ENCODE data around the gene NUDT16. TPM values are rescaled to one million over a fixed set of nuclear protein-coding genes. Genes with fewer than 3 reads are reported as not detected.

Gene NUDT16
- 17.6 and 19.1 TPM in 2 replicates for total RNA-seq
- 6.2 TPM for total RNA-seq (2013)
- polyA plus RNA-seq = 5.1 and 5.6 TPM in 2 replicates
- polyA minus RNA-seq = 6.8 and 7.3 TPM in 2 replicates

DNA sequence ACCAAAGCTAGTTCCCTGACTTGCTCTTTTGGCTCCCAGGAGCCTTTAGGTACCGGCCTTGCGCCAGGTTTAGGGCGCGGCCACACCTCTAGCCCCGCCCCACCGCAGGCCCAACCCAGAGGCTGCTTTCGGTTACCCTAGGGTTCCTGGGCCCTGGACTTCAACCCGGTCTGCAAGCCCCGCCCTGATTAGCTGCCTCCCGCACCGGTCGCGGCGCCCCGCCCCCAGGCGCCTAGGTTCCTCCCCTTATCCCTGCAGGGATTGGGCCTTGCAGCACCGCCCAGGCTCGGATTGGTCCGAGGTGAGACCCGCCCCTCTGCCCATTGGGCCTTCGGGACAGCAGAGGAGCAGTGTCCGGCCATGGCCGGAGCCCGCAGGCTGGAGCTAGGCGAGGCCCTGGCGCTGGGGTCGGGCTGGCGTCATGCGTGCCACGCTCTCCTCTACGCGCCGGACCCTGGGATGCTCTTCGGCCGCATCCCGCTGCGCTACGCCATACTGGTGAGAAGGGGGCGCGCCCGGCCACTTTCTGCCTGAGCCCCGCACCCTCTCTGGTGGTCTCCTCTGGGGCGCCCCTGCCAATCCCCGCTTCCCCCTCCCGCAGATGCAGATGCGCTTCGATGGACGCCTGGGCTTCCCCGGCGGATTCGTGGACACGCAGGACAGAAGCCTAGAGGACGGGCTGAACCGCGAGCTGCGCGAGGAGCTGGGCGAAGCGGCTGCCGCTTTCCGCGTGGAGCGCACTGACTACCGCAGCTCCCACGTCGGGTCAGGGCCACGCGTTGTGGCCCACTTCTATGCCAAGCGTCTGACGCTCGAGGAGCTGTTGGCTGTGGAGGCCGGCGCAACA lies at the start of gene NUDT16:
NUDT16 (plus strand) TSS at position 330 of the 847 bp plus-strand sequence; CDS start at position 361, 31 bp downstream.
- WGBS (ENCODE audit: insufficient coverage) = under 1% methylated on average over 73 of the region's 73 CpGs
- no peaks in the 10 kb centered on the region for H3K9me3 ChIP-seq (ENCODE audit: control extremely low read depth in 1 of 3, control insufficient read depth in 2 of 3, insufficient read depth in 1 of 3, low read length in 2 of 3)
- POLR2A ChIA-PET = interaction anchor here (0.8 kb wide), 2 partner anchors 18 to 355 kb away, joined by 3 to 4 read pairs; partner anchors contain the start of genes ASTE1 and NEK11
- peak within 1 kb of the TSS; percentile 65 to 99 (median 92) for H3K4me3 ChIP-seq (ENCODE audit: control extremely low read depth in 1 of 5, extremely low read depth in 1 of 5, insufficient read depth in 1 of 5, low read depth in 2 of 5, low read length in 4 of 5)
- H3K4me1 Mint-ChIP-seq = peaks cover 26% of the 10 kb centered on the region
- peak within 1 kb of the TSS; percentile 98 for H3K4me3 Mint-ChIP-seq
- peak; percentile 98 for ATAC-seq (ENCODE audit: low read depth)
- no peaks in the 10 kb centered on the region for H3K27me3 ChIP-seq (replicated peaks in 1 of 4; ENCODE audit: control extremely low read depth in 1 of 4, control insufficient read depth in 3 of 4, insufficient read depth in 4 of 4, low read length in 3 of 4)
- CTCF ChIA-PET = no interaction called here
- peaks cover 19% of the 10 kb centered on the region for H3K79me2 ChIP-seq (ENCODE audit: control insufficient read depth, insufficient read depth, low read length)
- no peaks in the 10 kb centered on the region for H4K20me1 ChIP-seq (ENCODE audit: control insufficient read depth, insufficient read depth, low read length, poor library complexity, severe bottlenecking)
- H3K27ac ChIP-seq (ENCODE audit: low read length in 2 of 2) = peak within 1 kb of the TSS; percentile 57 to 59
- H2AFZ ChIP-seq (ENCODE audit: insufficient read depth, low read depth, low read length, poor library complexity, severe bottlenecking) = peak within 1 kb of the TSS; percentile 99
- peak within 1 kb of the TSS; percentile 96 for H3K27ac Mint-ChIP-seq
- peak within 1 kb of the TSS; percentile 91 for H3K9ac ChIP-seq (ENCODE audit: low read length)
- H3K36me3 ChIP-seq (replicated peaks in 1 of 2; ENCODE audit: control extremely low read depth in 1 of 2, control insufficient read depth in 1 of 2, extremely low read depth in 1 of 2, insufficient read depth in 2 of 2, low read length in 1 of 2) = peaks cover 0 to 11% of the 10 kb centered on the region in 2 experiments
- DNase-seq = peak; percentile 97
- peak within 1 kb of the TSS; percentile 85 for H3K4me2 ChIP-seq (replicated peaks; ENCODE audit: low read depth, low read length, poor library complexity, severe bottlenecking)
- no peaks in the 10 kb centered on the region for H3K9me3 Mint-ChIP-seq (ENCODE audit: insufficient read depth)
- H3K27me3 Mint-ChIP-seq = no peaks in the 10 kb centered on the region
- peaks cover 17 to 26% of the 10 kb centered on the region in 2 donors for H3K4me1 ChIP-seq (ENCODE audit: control insufficient read depth in 2 of 2, insufficient read depth in 2 of 2, low read length in 2 of 2)
- intact Hi-C loops (cut with micrococcal nuclease) = loop anchor here (1.0 to 2.0 kb wide), 5 partner anchors 121 to 1035 kb away; partner anchors contain the start of genes ASTE1, DNAJC13, MRPL3 and NEK11
- TF ChIP-seq, protein P1, sequence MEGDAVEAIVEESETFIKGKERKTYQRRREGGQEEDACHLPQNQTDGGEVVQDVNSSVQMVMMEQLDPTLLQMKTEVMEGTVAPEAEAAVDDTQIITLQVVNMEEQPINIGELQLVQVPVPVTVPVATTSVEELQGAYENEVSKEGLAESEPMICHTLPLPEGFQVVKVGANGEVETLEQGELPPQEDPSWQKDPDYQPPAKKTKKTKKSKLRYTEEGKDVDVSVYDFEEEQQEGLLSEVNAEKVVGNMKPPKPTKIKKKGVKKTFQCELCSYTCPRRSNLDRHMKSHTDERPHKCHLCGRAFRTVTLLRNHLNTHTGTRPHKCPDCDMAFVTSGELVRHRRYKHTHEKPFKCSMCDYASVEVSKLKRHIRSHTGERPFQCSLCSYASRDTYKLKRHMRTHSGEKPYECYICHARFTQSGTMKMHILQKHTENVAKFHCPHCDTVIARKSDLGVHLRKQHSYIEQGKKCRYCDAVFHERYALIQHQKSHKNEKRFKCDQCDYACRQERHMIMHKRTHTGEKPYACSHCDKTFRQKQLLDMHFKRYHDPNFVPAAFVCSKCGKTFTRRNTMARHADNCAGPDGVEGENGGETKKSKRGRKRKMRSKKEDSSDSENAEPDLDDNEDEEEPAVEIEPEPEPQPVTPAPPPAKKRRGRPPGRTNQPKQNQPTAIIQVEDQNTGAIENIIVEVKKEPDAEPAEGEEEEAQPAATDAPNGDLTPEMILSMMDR (IDR thresholded peaks at IDR 0.05) = peak; percentile 39
- TF ChIP-seq EZH2 (IDR thresholded peaks at IDR 0.05; ENCODE audit: borderline replicate concordance, insufficient read depth, low read depth, low read length, poor library complexity, severe bottlenecking) = no peak

Measured in B cell (primary cell).